AG04450 (cell line): ENCODE data around the gene COL5A1. TPM values are rescaled to one million over a fixed set of nuclear protein-coding genes. Genes with fewer than 3 reads are reported as not detected.
A peak's percentile ranks its signal among the peaks of the same experiment; 100 is the strongest.
"Not testable (repeated sequence)": the region's sequence is repeated elsewhere in the genome, so short reads cannot be mapped to it uniquely, and the experiment has no call there.

Experiments
- CTCF ChIA-PET: fragments of 300-600, 350-600 bp; formaldehyde crosslinking; extraction: SDS; loops from one replicate; lab custom pipeline; 2022; ENCODE audit warnings: antibody characterized with exemption, inconsistent platforms; lab: Charles Lee
- POLR2A ChIA-PET: fragments of 350-600 bp; formaldehyde crosslinking; extraction: SDS; loops from one replicate; lab custom pipeline; 2021; ENCODE audit warnings: antibody characterized with exemption, inconsistent platforms; lab: Yijun Ruan, JAX
- DNase-seq: peaks from one replicate; pipeline ENCODE4 v3.0.0-alpha.2; 2011; ENCODE audit warnings: low read depth, low spot score
- H3K27ac ChIP-seq: one replicate; pipeline ENCODE4 v1.5.1; 2012; ENCODE audit warnings: low read depth, low read length, control low read depth
- H3K27me3 ChIP-seq: one replicate; pipeline ENCODE4 v1.6.0; 2012; ENCODE audit warnings: low read length; ENCODE audit not compliant: control insufficient read depth, insufficient read depth
- H3K4me3 ChIP-seq: 2 replicates; pipeline ENCODE4 v1.5.1; 2011; ENCODE audit warnings: mild to moderate bottlenecking, low read depth, low read length, control low read depth
- H3K9me3 ChIP-seq: 2 replicates; pipeline ENCODE4 v1.5.1; 2012; ENCODE audit warnings: low read length; ENCODE audit not compliant: control insufficient read depth, insufficient read depth
- polyA plus RNA-seq: library from polyadenylated mRNA; depleted of rRNA; stranded (reverse); fragments of >200 nt; gene quantifications from 2 replicates; pipeline ENCODE4 v1.2.3, GENCODE V29; 2011
- TF ChIP-seq, protein P1 (sequence below): IDR thresholded peaks from 2 replicates; pipeline ENCODE4 v1.5.1; 2011; ENCODE audit warnings: low read depth, low read length, control low read depth, inconsistent platforms

COL5A1 gene
- polyA plus RNA-seq, 1 experiment, result 73.3 TPM

DNA sequence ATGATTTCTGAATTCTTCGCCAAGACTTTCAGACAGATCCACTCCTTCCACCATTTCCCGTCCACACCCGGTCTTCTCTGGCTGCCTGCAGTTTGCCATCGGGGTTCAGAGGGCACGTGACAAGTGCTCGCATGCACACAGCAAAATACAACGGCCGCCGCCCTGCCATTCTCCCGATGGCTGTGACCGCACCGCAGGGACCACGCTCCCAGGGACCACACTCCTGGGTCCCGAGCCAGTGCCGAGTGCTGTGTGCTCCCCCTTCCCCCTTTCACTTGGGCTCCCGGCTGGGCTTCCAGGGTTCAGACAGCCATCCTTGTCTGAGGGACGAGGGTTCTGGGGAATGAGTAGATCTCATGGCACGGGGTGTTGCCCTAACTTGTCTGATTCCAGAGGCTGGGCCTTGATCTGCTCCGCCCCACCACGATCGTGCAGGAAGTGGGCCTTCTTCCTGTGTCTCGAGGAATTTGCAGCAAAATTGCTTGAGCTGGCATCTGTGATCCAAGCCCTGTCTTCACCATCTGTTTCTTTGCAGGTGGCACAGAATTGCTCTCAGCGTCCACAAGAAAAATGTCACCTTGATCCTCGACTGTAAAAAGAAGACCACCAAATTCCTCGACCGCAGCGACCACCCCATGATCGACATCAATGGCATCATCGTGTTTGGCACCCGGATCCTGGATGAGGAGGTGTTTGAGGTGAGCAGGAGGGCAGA lies 59.2 kb downstream of the COL5A1 start:
- CTCF ChIA-PET, result no interaction called here
- no peak overlapping the region for H3K4me3 ChIP-seq
- POLR2A ChIA-PET, result no interaction called here
- no peaks in the 10 kb centered on the region; the same call in 1 of the 2 replicates for H3K9me3 ChIP-seq
- H3K27me3 ChIP-seq, result no peaks in the 10 kb centered on the region
- H3K27ac ChIP-seq, result peak overlapping the region; percentile 31
- DNase-seq, result no peak
- TF ChIP-seq, protein P1, sequence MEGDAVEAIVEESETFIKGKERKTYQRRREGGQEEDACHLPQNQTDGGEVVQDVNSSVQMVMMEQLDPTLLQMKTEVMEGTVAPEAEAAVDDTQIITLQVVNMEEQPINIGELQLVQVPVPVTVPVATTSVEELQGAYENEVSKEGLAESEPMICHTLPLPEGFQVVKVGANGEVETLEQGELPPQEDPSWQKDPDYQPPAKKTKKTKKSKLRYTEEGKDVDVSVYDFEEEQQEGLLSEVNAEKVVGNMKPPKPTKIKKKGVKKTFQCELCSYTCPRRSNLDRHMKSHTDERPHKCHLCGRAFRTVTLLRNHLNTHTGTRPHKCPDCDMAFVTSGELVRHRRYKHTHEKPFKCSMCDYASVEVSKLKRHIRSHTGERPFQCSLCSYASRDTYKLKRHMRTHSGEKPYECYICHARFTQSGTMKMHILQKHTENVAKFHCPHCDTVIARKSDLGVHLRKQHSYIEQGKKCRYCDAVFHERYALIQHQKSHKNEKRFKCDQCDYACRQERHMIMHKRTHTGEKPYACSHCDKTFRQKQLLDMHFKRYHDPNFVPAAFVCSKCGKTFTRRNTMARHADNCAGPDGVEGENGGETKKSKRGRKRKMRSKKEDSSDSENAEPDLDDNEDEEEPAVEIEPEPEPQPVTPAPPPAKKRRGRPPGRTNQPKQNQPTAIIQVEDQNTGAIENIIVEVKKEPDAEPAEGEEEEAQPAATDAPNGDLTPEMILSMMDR, result no peak

DNA sequence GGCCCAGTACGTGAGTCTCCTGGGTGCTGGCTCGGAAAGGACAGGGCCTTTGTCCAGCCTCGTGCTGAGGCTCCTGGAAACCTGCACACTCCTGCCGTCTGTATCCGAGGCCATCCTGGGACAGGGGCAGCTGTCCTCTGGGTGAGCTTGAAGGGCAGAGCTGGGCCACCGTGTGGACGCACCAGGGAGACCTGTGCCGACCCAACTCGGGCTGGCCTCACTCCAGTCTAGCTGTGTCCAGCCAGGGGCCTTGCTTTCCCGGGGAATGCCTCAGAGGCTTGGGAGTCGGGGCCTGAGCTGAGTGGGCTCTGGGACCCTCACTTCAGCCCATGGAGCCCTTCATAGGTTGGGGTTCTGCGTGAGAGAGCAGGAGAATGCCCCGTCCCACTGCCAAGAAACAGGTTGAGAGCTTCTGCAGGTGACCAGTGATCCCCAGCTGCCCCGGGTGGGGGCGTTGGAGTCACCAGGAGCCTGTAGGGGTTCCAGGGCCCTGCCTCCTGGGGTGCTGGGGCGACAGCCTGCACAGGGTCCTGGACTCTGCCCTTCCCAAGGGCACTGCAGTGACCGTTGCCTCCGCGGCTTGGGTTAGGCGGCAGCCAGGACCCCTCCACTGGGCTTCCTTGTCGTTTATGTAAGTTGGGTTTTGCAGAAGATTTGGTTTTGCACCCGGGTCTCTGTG lies 60.1 kb downstream of the COL5A1 start:
- DNase-seq, result no peak
- TF ChIP-seq, protein P1, result no peak
- Histone ChIP-seq H3K9me3 (no peaks in the 10 kb centered on the region; the same call in 1 of the 2 replicates), H3K4me3 (no peak overlapping the region), H3K27ac (no peak overlapping the region), H3K27me3 (no peaks in the 10 kb centered on the region)
- ChIA-PET CTCF (interaction anchor here (0.6 kb wide), 1 partner anchor 8 kb away, joined by 9 read pairs; no protein-coding TSS in a partner anchor), POLR2A (no interaction called here)

DNA sequence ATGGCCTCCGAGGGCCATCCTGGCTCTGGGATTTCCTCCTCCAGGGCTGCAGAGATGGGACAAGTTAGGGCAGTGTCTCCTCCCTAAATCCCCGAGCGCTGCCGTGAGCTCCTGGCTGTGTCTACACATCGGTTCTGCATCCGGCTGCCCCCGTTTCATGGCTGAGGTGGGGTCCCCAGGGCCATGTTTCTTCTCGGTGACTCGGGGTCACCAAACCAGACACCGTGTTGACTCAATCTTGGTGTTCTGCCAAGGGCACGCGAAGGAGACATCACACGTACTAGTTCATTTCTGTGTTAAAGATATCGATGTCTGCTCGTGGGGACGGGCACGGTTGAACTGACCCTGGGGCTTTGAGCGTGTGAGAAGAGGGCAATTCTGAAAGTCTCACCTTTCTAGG lies 60.7 kb downstream of the COL5A1 start:
- CTCF ChIA-PET, result interaction anchor here (0.6 kb wide), 1 partner anchor 8 kb away, joined by 9 read pairs; no protein-coding TSS in a partner anchor
- TF ChIP-seq, protein P1, result no peak
- no peaks in the 10 kb centered on the region for H3K27me3 ChIP-seq

DNA sequence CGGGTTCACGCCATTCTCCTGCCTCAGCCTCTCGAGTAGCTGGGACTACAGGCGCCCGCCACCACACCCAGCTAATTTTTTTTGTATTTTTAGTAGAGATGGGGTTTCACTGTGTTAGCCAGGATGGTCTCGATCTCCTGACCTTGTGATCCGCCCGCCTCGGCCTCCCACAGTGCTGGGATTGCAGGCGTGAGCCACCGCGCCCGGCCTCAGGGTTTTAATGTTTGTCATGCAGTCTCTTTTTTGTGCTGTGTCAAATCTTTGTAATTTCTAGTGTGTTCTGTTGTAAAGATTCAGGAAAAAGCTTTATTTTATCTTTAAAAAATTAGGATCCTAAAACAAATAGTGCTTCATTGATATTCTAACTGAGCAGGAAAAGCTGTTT lies 62.1 kb downstream of the COL5A1 start:
- CTCF ChIA-PET, result interaction anchor here (1.5 to 2.5 kb wide), 2 partner anchors 14 to 16 kb away, joined by 4 to 7 read pairs; no protein-coding TSS in a partner anchor
- H3K27me3 ChIP-seq, H3K4me3 ChIP-seq, H3K27ac ChIP-seq, DNase-seq, H3K9me3 ChIP-seq: not testable (repeated sequence)
- POLR2A ChIA-PET, result interaction anchor here (0.6 kb wide), 1 partner anchor 31 kb away, joined by 5 read pairs; no protein-coding TSS in a partner anchor

More for the DNA sequence above, 60.7 kb downstream of the COL5A1 start:
- Histone ChIP-seq H3K9me3 (no peaks in the 10 kb centered on the region; the same call in 1 of the 2 replicates), H3K27ac (no peak overlapping the region), H3K4me3 (no peak overlapping the region)
- POLR2A ChIA-PET, result no interaction called here
- no peak for DNase-seq

DNA sequence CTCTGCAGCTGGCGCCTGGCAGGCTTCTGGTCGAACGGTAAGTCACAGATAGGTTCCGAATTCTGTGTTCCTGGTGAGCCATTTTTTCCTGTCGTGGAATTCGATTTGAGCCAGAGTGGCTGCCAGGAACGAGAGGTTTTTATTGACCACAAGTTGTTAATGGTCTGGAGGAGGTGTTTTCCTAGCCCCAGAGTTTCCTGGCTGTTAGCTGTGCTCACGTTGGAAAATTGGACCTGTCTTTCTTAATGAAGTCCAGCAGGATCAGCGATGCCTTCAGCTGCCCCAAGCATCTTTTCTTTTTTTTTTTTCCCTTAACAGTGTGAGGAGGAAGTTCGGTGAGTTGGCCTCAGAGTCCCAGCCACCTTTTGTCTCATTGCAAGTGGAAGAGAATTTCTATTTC lies 62.9 kb downstream of the COL5A1 start:
- H3K27ac ChIP-seq, result no peak overlapping the region
- POLR2A ChIA-PET, result no interaction called here
- CTCF ChIA-PET, result interaction anchor here (1.5 to 2.5 kb wide), 2 partner anchors 15 to 17 kb away, joined by 4 to 7 read pairs; no protein-coding TSS in a partner anchor
- TF ChIP-seq, protein P1, result no peak
- no peak for DNase-seq
- no peaks in the 10 kb centered on the region for H3K27me3 ChIP-seq
- H3K4me3 ChIP-seq, result no peak overlapping the region
- H3K9me3 ChIP-seq, result no peaks in the 10 kb centered on the region; the same call in 1 of the 2 replicates
